Activated T-cell treated with anti-CD3 and anti-CD28 coated beads, Interleukin-2, amount 50 U/mL, for 72 hours (primary cell): ENCODE measurements around the gene TYMS. TPM values are rescaled to one million over a fixed set of nuclear protein-coding genes. Genes with fewer than 3 reads are reported as not detected.

Source experiments
- ATAC-seq, 2 donors: fragments of 150-1000 bp; cut with Tn5 transposase; replicated peaks in 1 of 2; 2 replicates each; pipeline ENCODE4 v1.10.0; 2021; ENCODE audit warnings: moderate library complexity in 2 of 2, mild to moderate bottlenecking in 1 of 2
- DNase-seq, 2 donors: peaks; one replicate each; pipeline ENCODE4 v3.0.0; 2021 to 2022; ENCODE audit warnings: mixed read lengths in 1 of 2
- H3K27ac Mint-ChIP-seq: one replicate; pipeline ENCODE4 v1.8.0; 2022; ENCODE audit warnings: mild to moderate bottlenecking, moderate library complexity, mixed read lengths
- H3K27me3 Mint-ChIP-seq: one replicate; pipeline ENCODE4 v1.8.0; 2022; ENCODE audit warnings: low read depth, mixed read lengths
- H3K36me3 Mint-ChIP-seq, 2 donors: one replicate each; pipeline ENCODE4 v1.8.0; 2022; ENCODE audit warnings: mixed read lengths in 2 of 2, mild to moderate bottlenecking in 1 of 2; ENCODE audit not compliant: insufficient read depth in 2 of 2
- H3K4me1 Mint-ChIP-seq: one replicate; pipeline ENCODE4 v1.8.0; 2022; ENCODE audit warnings: low read depth, mixed read lengths
- H3K4me3 Mint-ChIP-seq, 2 donors: one replicate each; pipeline ENCODE4 v1.8.0; 2022; ENCODE audit warnings: mild to moderate bottlenecking in 2 of 2, mixed read lengths in 2 of 2, moderate library complexity in 2 of 2
- H3K9me3 Mint-ChIP-seq, 2 donors: one replicate each; pipeline ENCODE4 v1.8.0; 2022; ENCODE audit warnings: mixed read lengths in 2 of 2
- total RNA-seq, 2 donors: library from RNA; stranded (reverse); gene quantifications; one replicate each; pipeline ENCODE4 v1.2.3, GENCODE V29; 2022

The TYMS gene
- total RNA-seq, 2 donors from 2014 or later: 163 to 236 TPM

- DNase-seq: no peak
- H3K36me3 Mint-ChIP-seq: peaks cover 4 to 9% of the 10 kb centered on the region in 2 donors
- peaks cover 24% of the 10 kb centered on the region for H3K27me3 Mint-ChIP-seq
- ATAC-seq: no peak
- no peaks in the 10 kb centered on the region for H3K9me3 Mint-ChIP-seq
- no peak overlapping the region for H3K27ac Mint-ChIP-seq
- no peak overlapping the region for H3K4me3 Mint-ChIP-seq
- peaks cover 29% of the 10 kb centered on the region for H3K4me1 Mint-ChIP-seq
Observed at GRCh38 chr18:654601-655000, 2.9 kb upstream of the TYMS start.

GRCh38 chr18:655445-655844 is 2.0 kb upstream of the TYMS start:
- DNase-seq (no peak), ATAC-seq (no peak)
- H3K9me3 Mint-ChIP-seq: no peaks in the 10 kb centered on the region
- peaks cover 32% of the 10 kb centered on the region for H3K4me1 Mint-ChIP-seq
- H3K27ac Mint-ChIP-seq: no peak overlapping the region
- peaks cover 24% of the 10 kb centered on the region for H3K27me3 Mint-ChIP-seq
- H3K36me3 Mint-ChIP-seq: peaks cover 8 to 17% of the 10 kb centered on the region in 2 donors
- peak overlapping the region in 1 of 2 donors; percentile 36 for H3K4me3 Mint-ChIP-seq

GRCh38 chr18:658001-658946 is 821 bp downstream of the TYMS start:
- H3K36me3 Mint-ChIP-seq: peaks cover 18 to 34% of the 10 kb centered on the region in 2 donors
- peaks cover 2% of the 10 kb centered on the region in 2 donors for H3K9me3 Mint-ChIP-seq
- H3K4me1 Mint-ChIP-seq: peaks cover 35% of the 10 kb centered on the region
- H3K27ac Mint-ChIP-seq: peak overlapping the region; percentile 38
- ATAC-seq (peak; percentile 65 to 72), DNase-seq (peak; percentile 80 to 81)
- H3K4me3 Mint-ChIP-seq: peak overlapping the region; percentile 90 to 91
- H3K27me3 Mint-ChIP-seq: peaks cover 24% of the 10 kb centered on the region

- peaks cover 35% of the 10 kb centered on the region for H3K4me1 Mint-ChIP-seq
- no peak for DNase-seq
- H3K4me3 Mint-ChIP-seq: peak overlapping the region; percentile 90 to 91
- ATAC-seq: no peak
- H3K27me3 Mint-ChIP-seq: peaks cover 16% of the 10 kb centered on the region
- H3K27ac Mint-ChIP-seq: no peak overlapping the region
- peaks cover 20 to 37% of the 10 kb centered on the region in 2 donors for H3K36me3 Mint-ChIP-seq
- H3K9me3 Mint-ChIP-seq: peaks cover 2% of the 10 kb centered on the region in 2 donors
Observed at GRCh38 chr18:658947-659533, 1.6 kb downstream of the TYMS start.

GRCh38 chr18:659597-659996 is 2.1 kb downstream of the TYMS start:
- DNase-seq (no peak), ATAC-seq (no peak)
- peaks cover 35% of the 10 kb centered on the region for H3K4me1 Mint-ChIP-seq
- peaks cover 11% of the 10 kb centered on the region for H3K27me3 Mint-ChIP-seq
- peaks cover 20 to 38% of the 10 kb centered on the region in 2 donors for H3K36me3 Mint-ChIP-seq
- peaks cover 2% of the 10 kb centered on the region in 2 donors for H3K9me3 Mint-ChIP-seq
- peak overlapping the region; percentile 90 to 91 for H3K4me3 Mint-ChIP-seq
- no peak overlapping the region for H3K27ac Mint-ChIP-seq

- Mint-ChIP-seq H3K9me3 (peaks cover 4 to 5% of the 10 kb centered on the region in 2 donors), H3K27ac (no peak overlapping the region), H3K4me1 (peaks cover 34% of the 10 kb centered on the region), H3K4me3 (no peak overlapping the region), H3K27me3 (no peaks in the 10 kb centered on the region), H3K36me3 (peaks cover 27 to 46% of the 10 kb centered on the region in 2 donors)
- DNase-seq (no peak), ATAC-seq (no peak)
Observed at GRCh38 chr18:662197-662596, 4.7 kb downstream of the TYMS start.

GRCh38 chr18:666177-666576 is 8.7 kb downstream of the TYMS start:
- peaks cover 23% of the 10 kb centered on the region for H3K4me1 Mint-ChIP-seq
- no peak for DNase-seq
- H3K36me3 Mint-ChIP-seq: peaks cover 31 to 53% of the 10 kb centered on the region in 2 donors
- H3K4me3 Mint-ChIP-seq: no peak overlapping the region
- H3K27ac Mint-ChIP-seq: no peak overlapping the region
- H3K27me3 Mint-ChIP-seq: no peaks in the 10 kb centered on the region
- peak in 1 of 2 donors; percentile 45 for ATAC-seq
- peaks cover 4 to 5% of the 10 kb centered on the region in 2 donors for H3K9me3 Mint-ChIP-seq

GRCh38 chr18:666628-667027 is 9.2 kb downstream of the TYMS start:
- Mint-ChIP-seq H3K36me3 (peaks cover 30 to 51% of the 10 kb centered on the region in 2 donors), H3K27me3 (no peaks in the 10 kb centered on the region), H3K9me3 (peaks cover 2 to 3% of the 10 kb centered on the region in 2 donors), H3K4me1 (peaks cover 19% of the 10 kb centered on the region), H3K27ac (no peak overlapping the region), H3K4me3 (no peak overlapping the region)
- ATAC-seq (no peak), DNase-seq (no peak)

GRCh38 chr18:668260-668659 is 10.8 kb downstream of the TYMS start:
- H3K9me3 Mint-ChIP-seq: peaks cover 2 to 3% of the 10 kb centered on the region in 2 donors
- peaks cover 18% of the 10 kb centered on the region for H3K4me1 Mint-ChIP-seq
- H3K27ac Mint-ChIP-seq: peak overlapping the region; percentile 10
- H3K4me3 Mint-ChIP-seq: no peak overlapping the region
- no peak for DNase-seq
- no peak for ATAC-seq
- H3K36me3 Mint-ChIP-seq: peaks cover 31 to 53% of the 10 kb centered on the region in 2 donors
- no peaks in the 10 kb centered on the region for H3K27me3 Mint-ChIP-seq

- H3K4me3 Mint-ChIP-seq: no peak overlapping the region
Observed at GRCh38 chr18:669077-669476, 11.6 kb downstream of the TYMS start.

GRCh38 chr18:670522-670921 is 13.1 kb downstream of the TYMS start:
- no peak for ATAC-seq
- H3K27ac Mint-ChIP-seq: no peak overlapping the region
- no peak for DNase-seq
- H3K9me3 Mint-ChIP-seq: peaks cover 2 to 3% of the 10 kb centered on the region in 2 donors
- H3K27me3 Mint-ChIP-seq: no peaks in the 10 kb centered on the region
- H3K4me1 Mint-ChIP-seq: peaks cover 18% of the 10 kb centered on the region
- peaks cover 30 to 48% of the 10 kb centered on the region in 2 donors for H3K36me3 Mint-ChIP-seq
- no peak overlapping the region for H3K4me3 Mint-ChIP-seq

More at GRCh38 chr18:669077-669476, 11.6 kb downstream of the TYMS start:
- Mint-ChIP-seq H3K36me3 (peaks cover 30 to 50% of the 10 kb centered on the region in 2 donors), H3K4me1 (peaks cover 18% of the 10 kb centered on the region), H3K27ac (no peak overlapping the region), H3K9me3 (peaks cover 2 to 3% of the 10 kb centered on the region in 2 donors), H3K27me3 (no peaks in the 10 kb centered on the region)
- DNase-seq (no peak), ATAC-seq (no peak)

GRCh38 chr18:671405-671804 is 14.0 kb downstream of the TYMS start:
- H3K4me1 Mint-ChIP-seq: peaks cover 11% of the 10 kb centered on the region
- peak overlapping the region; percentile 24 for H3K27ac Mint-ChIP-seq
- no peaks in the 10 kb centered on the region for H3K27me3 Mint-ChIP-seq
- ATAC-seq (no peak), DNase-seq (no peak)
- peaks cover 26 to 42% of the 10 kb centered on the region in 2 donors for H3K36me3 Mint-ChIP-seq
- H3K4me3 Mint-ChIP-seq: no peak overlapping the region
- peaks cover 2 to 3% of the 10 kb centered on the region in 2 donors for H3K9me3 Mint-ChIP-seq

GRCh38 chr18:673317-673716 is 15.9 kb downstream of the TYMS start:
- ATAC-seq: no peak
- Mint-ChIP-seq H3K4me1 (peaks cover 4% of the 10 kb centered on the region), H3K4me3 (no peak overlapping the region), H3K36me3 (peaks cover 22 to 32% of the 10 kb centered on the region in 2 donors), H3K9me3 (no peaks in the 10 kb centered on the region), H3K27me3 (no peaks in the 10 kb centered on the region), H3K27ac (no peak overlapping the region)
- no peak for DNase-seq
